Uterus (tissue), 2 donors: ENCODE data around the gene ATP6V0B.

Experiments
- CTCF ChIP-seq, 4 experiments: fragments of 200-600 bp in 2 of 4; fragments of 450-650 bp in 2 of 4; sonication (generic) in 2 of 4; IDR thresholded peaks; one replicate each; pipeline ENCODE4 v1.5.1; 2016 to 2019; ENCODE audit warnings: antibody characterized with exemption in 4 of 4, mild to moderate bottlenecking in 2 of 4, moderate library complexity in 1 of 4
- POLR2A ChIP-seq, 2 donors: fragments of 450-650 bp; IDR thresholded peaks; one replicate each; pipeline ENCODE4 v1.6.1; 2016; ENCODE audit warnings: antibody characterized with exemption in 2 of 2, mild to moderate bottlenecking in 1 of 2, moderate library complexity in 1 of 2

GRCh38 chr1:43963890-43964289 lies 10.9 kb upstream of the ATP6V0B start:
- TF ChIP-seq CTCF (IDR thresholded peaks at IDR 0.05): no peak
- no peak for TF ChIP-seq POLR2A (IDR thresholded peaks at IDR 0.05)
